Measurements from ENCODE around the gene RET.

Gene RET

DNA sequence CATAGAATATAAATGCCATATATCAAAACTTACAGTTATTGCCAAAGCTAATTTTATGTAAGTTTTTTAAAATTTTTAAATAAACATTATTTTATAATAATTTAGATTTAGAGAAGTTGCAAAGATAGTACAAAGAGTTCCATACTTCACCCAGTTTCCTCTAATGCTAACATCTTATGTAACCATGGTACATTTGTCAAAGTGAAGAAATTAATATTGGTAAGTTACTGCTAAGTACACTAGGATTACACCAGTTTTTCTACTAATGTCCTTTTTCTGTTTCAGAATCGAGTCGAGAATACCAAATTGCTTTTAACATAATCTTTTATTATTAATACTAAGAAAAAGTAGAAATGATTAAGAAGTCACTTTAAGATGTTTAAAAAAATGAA, 90.6 kb downstream of the RET start:
- H3K4me3 ChIP-seq (ENCODE audit: low read depth, low read length) = no peak overlapping the region
- TF ChIP-seq, protein P1, sequence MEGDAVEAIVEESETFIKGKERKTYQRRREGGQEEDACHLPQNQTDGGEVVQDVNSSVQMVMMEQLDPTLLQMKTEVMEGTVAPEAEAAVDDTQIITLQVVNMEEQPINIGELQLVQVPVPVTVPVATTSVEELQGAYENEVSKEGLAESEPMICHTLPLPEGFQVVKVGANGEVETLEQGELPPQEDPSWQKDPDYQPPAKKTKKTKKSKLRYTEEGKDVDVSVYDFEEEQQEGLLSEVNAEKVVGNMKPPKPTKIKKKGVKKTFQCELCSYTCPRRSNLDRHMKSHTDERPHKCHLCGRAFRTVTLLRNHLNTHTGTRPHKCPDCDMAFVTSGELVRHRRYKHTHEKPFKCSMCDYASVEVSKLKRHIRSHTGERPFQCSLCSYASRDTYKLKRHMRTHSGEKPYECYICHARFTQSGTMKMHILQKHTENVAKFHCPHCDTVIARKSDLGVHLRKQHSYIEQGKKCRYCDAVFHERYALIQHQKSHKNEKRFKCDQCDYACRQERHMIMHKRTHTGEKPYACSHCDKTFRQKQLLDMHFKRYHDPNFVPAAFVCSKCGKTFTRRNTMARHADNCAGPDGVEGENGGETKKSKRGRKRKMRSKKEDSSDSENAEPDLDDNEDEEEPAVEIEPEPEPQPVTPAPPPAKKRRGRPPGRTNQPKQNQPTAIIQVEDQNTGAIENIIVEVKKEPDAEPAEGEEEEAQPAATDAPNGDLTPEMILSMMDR (IDR thresholded peaks at IDR 0.05; ENCODE audit: borderline replicate concordance, insufficient read depth, low read depth, low read length) = no peak

DNA sequence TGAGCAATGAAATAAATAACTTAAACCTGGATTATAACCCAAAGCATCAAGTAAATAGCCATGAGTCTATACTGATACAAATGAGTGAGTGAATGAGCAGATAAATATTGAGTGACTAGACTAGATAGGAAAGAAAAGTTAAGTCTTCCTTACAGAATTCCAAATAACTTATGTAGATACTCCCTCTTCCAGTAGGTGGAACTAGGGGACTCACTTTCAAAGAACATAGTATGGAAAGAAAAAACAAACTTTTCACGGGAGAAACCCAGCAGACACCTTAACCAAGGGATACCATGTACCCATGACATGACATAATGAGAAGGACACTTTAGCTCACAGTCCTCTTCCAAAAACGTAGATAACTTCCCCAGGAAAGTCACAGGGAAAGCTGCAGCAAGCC, 93.6 kb downstream of the RET start:
- H3K4me3 ChIP-seq (ENCODE audit: low read depth, low read length) = no peak overlapping the region
- TF ChIP-seq, protein P1 (IDR thresholded peaks at IDR 0.05; ENCODE audit: borderline replicate concordance, insufficient read depth, low read depth, low read length) = no peak

DNA sequence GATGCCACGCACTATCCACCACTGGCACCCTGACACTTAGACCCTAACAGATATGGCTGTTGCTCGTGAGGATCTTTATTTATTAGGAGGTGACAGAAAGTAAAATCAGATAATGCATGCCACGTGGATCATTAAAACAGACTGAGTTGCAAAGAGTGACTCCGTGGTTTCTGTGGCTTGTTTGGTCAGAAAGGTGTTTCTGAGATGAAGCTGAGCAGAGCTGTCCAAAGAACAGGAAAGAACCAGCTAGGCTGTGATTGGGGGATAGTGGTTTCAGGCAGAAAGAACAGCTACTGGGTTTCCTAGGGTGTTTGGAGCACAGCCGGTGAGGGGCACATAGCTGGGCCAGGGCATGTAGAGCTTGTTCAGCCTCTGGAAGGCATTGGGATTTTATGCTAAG, 95.8 kb downstream of the RET start:
- no peak overlapping the region for H3K4me3 ChIP-seq (ENCODE audit: low read depth, low read length)
- TF ChIP-seq, protein P1 (IDR thresholded peaks at IDR 0.05; ENCODE audit: borderline replicate concordance, insufficient read depth, low read depth, low read length) = no peak

DNA sequence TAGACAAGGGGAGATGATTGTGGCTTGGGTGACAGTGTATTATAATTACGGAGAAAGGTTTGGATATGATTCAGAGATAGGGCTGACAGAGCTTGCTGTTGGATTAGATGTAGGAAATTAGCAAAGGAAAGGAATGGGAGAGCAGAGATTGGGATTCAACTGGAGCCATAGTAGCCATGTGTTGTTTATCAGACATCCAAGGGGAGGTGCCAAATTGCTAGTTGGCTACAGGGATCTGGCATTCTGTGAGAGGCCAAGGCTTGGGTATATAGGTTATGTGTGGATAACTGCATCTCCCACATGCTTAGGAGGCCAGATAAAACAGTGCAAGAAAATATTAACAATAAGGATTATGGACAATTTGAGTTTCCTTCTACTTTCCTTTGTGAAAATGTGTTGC, 96.3 kb downstream of the RET start:
- TF ChIP-seq, protein P1 (IDR thresholded peaks at IDR 0.05; ENCODE audit: borderline replicate concordance, insufficient read depth, low read depth, low read length) = no peak
- H3K4me3 ChIP-seq (ENCODE audit: low read depth, low read length) = no peak overlapping the region

DNA sequence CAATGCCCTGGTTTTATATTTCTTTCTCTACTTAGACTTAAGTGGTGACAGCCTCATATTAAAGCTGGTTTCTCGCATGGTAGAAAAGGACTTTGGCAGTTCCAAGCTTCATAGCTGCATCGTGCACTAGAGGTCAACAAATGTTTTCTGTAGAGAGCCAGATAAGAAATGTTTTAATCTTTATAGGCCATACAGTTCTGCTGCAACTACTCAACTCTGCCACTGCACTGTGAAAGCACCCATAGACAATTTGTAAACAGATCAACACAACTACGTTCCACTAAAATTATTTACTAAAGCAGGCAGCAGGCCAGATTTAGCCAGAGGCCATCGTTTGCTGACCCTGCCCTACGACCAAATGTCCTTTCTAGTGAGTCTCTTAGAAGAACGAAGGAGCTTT, 98.1 kb downstream of the RET start:
- H3K4me3 ChIP-seq (ENCODE audit: low read depth, low read length) = no peak overlapping the region
- TF ChIP-seq, protein P1 (IDR thresholded peaks at IDR 0.05; ENCODE audit: borderline replicate concordance, insufficient read depth, low read depth, low read length) = no peak

DNA sequence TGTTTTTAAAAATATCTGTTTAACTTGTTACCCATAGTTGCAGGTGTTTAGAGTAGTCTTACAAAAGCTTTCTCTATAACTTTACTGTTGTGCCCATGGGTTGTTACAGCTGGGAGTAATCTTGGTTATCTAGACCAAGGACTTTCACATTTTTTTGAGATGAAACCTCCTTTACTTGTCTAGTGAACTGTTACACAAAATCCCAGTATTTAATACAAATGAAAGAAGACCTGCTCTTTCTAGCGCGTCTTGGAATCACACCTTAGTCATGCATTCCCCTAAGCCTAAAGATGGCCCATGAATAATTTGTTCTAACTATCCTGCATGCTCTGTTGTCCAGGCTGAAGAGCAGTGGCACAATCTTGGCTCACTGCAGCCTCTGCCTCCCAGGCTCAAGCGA, 99.4 kb downstream of the RET start:
- TF ChIP-seq, protein P1 (IDR thresholded peaks at IDR 0.05; ENCODE audit: borderline replicate concordance, insufficient read depth, low read depth, low read length) = no peak
- no peak overlapping the region for H3K4me3 ChIP-seq (ENCODE audit: low read depth, low read length)

DNA sequence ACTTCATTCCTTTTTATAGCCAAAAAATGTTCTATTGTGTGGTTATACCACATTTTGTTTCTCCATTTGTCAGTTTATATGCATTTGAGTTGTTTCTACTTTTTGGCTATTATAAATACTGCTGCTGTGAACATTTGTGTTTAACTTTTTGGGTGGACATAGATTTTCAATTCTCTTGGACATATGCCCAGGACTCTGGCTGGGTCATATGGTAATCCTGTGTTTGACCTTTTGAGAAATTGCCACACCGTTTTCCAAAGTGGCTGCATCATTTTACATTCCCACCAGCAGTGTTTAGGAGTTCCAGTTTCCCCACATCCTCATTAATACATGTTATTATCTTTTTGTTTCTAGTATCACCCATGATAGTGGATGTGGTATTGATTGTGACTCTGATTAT, 100.7 kb downstream of the RET start:
- TF ChIP-seq, protein P1 (IDR thresholded peaks at IDR 0.05; ENCODE audit: borderline replicate concordance, insufficient read depth, low read depth, low read length) = no peak
- no peak overlapping the region for H3K4me3 ChIP-seq (ENCODE audit: low read depth, low read length)

All from GM12875 (cell line).